GM19328 (cell line): ENCODE results near the gene OR2Y1.
"Not testable (repeated sequence)": the region's sequence is repeated elsewhere in the genome, so short reads cannot be mapped to it uniquely, and the experiment has no call there.

Experiments
- ATAC-seq: cut with Tn5 transposase; IDR thresholded peaks from one replicate; pipeline ENCODE4 v1.9.1; 2021; ENCODE audit warnings: mild to moderate bottlenecking, moderate library complexity; ENCODE audit not compliant: unreplicated experiment

Gene OR2Y1

GRCh38 chr5:180739958-180740357 is at the start of gene OR2Y1:
Gene OR2Y1, minus strand, starts transcription at chr5:180740058. Its CDS starts 0 bp downstream, at chr5:180740058.
- ATAC-seq, result no peak

DNA sequence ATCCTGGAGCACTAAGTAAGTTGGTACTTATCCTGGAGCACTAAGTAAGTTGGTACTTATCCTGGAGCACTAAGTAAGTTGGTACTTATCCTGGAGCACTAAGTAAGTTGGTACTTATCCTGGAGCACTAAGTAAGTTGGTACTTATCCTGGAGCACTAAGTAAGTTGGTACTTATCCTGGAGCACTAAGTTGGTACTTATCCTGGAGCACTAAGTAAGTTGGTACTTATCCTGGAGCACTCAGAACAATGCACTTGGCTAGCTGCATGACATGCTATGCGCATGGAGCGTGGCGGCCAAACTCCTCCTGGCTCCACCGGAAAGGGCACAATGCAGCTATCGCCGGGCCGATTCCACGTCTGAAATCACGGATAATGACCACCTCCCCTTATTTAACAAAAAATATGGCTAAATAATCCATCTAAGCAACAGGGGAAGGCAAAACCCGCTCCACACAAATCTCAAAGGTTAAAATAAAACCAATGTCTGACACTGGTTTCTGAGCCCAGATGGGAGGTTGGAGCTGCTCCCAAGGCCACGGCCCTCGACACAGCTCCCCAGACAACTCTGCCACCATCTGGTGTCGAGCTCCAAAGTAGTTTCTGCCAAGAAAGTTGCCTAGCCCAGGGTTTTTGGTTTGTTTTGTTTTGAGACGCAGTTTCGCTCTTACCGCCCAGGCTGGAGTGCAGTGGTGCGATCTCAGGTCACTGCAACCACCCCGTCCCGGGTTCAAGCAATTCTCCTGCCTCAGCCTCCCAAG is 49.0 kb upstream of the OR2Y1 start:
- not testable (repeated sequence) for ATAC-seq

DNA sequence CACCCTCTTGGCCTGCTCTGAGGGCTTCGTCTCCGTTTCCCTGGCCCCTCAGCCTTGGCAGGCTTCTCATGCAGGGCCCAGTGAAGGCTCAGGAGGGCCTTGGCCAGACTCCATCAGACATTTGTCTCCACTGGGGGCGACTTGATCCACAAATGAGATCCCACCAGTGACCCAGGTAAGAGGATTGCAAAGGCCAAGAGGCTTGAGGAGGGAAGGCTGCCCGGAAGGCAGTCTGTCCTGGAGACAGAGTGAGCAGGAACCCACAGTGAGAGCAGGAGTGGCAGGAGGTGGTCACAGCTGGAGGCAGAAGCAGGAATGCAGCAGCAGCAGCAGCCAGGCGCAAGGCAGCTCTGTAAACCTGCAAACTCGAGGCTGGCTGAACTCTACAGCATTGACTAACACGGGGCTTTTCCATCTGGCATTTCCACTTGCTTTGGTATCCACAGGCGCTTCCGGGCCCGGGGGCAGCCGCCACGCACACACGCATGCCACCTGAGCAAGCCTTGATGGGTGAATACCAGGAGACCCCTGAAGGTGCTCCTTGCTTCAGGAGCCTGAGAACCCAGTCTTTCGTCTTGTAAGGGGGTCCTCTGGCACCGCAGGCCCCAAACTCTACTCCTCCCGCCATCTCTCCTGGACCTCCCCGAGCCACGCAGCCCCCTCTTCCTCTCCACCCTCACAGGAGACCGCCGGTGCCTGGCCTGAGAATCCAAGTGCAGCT is 48.0 kb upstream of the OR2Y1 start:
- ATAC-seq, result no peak

DNA sequence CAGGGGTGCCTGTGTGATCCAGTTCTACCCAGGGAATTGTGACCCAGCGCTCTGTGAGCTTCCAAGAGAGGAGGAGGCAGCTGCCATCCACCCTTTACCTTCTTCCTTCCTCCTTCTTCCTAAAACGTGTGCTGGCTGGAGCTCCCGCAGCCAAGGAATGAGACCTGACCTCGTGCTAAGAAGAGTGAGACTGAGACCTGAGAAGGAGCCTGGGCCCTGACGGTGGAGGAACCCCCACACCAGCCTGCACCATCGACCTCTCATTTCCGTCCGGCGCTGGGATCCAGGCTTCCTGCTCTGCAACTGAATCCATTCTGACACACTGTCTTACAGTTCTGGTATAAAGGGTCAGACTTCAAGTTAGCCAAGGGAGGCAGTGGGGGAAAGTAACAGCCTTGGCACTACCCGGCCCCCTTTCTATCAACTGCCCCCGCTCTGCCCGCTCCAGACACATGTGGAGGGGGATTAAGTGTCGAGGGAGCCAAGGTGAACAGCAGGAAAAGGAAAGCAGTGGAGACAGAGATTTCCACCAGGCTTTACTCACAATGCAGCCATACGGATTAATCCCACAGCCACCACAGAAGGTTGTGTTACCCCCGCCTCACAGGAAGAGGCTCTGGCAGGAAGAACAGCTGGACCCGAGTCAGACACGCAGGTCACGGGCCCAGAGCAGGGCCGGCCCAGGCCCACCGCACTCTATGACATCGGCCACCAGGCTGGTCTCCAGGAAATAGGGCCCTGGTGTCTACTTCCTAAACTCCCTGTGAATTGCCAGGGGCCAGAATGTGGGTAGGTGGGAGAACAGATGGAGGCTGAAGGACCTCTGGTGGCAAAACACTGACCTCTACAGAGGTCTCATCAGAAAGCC is 46.9 kb upstream of the OR2Y1 start:
- ATAC-seq, result no peak

GRCh38 chr5:180785794-180786221 is 46.0 kb upstream of the OR2Y1 start:
- no peak for ATAC-seq

- ATAC-seq, result no peak
These were observed 45.4 kb upstream of the OR2Y1 start for GRCh38 chr5:180785121-180785781.

DNA sequence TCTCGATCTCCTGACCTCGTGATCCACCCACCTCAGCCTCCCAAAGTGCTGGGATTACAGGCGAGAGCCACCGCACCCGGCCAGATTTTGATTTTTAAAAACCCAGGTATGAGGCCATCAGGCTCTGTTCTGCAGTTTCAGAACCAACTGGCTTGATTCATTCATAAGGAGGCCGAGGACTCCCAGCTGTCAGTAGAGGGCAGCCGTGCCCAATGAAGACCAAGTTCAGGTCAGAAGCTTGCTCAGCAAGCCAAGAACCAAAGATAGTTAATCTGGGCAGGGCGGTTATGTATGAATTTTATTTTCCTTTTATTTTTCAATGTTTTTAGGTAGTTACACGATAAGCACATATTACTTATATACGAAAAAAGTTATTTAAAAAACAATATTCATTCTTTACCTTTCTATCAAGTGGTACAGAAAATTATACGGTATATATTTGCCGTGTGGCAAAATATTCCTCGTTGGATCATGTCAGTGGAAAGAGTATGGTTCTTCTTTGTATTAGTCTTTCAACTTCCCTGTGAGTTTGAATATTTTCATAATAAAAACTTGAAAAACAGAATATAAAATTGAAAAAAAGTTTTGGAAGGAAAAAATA is 44.7 kb upstream of the OR2Y1 start:
- peak; percentile 47 for ATAC-seq

DNA sequence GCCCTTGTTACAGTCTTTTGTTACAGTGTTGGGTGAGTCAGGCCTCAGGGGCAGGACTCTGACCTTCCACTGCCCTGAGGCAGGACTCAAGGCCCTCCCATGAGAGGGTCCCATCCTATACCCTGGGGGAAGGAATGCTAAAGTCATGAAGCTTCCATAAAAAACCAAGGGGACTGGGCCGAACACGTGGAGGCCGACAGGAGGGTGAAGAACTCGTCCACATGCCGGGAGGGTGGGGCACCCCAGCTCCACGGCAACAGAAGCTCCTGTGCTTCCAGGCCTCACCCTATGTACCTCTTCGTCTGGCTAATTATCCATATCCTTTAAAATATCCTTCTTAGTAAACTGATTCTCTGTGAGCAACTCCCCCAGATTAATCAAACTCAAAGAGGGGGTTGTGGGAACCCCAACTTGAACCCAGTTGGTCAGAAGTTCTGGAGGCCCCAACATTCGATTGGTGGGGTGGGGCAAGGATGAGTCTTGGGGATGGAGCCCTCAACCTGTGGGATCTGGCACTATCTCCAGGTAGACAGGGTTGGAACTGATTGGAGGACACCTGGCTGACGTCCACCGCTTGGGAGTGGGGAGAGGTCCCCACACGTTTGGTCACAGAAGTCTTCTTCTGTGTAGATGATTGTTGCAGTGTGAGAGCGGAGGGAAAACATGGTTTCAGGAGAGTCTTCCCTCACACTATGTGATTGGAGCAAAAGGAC is 43.6 kb upstream of the OR2Y1 start:
- ATAC-seq, result no peak

GRCh38 chr5:180782748-180783147 is 42.9 kb upstream of the OR2Y1 start:
- ATAC-seq, result no peak

GRCh38 chr5:180781900-180782326 is 42.1 kb upstream of the OR2Y1 start:
- ATAC-seq, result not testable (repeated sequence)

DNA sequence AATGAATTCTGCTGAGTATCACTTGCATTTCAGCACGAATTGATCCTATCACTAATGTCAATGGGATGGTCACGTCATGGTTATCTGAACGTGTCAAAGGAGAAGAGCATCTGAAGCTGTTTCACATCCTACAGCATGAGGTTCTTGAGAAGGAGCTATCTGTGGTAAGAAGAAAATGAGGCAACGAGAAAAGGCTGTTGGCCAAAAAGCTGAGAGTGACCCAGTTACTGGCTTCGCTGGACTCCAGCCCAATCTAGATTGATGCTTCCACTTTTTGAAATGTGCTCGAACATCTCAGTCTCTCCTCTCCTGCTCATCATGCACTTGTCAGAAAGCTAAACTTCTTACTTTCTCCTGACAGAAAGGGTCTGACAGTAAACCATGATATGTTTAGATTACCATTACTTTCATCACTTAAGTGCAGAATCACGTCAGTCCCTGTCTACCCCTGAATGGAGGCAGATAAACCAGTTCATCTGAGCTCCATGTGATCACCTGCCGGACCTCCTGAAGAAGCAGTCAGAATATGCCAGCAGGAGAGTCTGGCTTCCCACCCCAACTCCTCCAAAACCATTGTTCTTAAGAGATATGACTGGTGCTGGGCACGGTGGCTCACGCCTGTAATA is 40.2 kb upstream of the OR2Y1 start:
- no peak for ATAC-seq

DNA sequence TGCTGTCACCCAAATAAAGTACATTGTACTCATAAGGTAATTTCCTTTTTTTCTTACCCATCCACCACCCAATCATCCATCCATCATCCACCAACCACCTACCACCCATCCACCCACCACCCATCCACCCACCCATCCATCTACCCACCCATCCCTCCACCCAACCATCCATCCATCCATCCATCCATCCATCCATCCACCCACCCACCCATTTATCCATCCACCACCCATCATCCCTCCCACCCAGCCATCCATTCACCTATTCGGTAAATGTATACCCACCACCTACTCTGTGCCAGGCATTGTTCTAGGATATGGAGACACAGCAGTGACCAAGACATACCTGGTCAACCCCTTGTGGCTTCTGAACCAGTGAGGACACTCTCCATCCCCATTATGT is 37.6 kb upstream of the OR2Y1 start:
- ATAC-seq, result no peak

GRCh38 chr5:180776376-180776775 is 36.5 kb upstream of the OR2Y1 start:
- ATAC-seq, result no peak

- no peak for ATAC-seq
These were observed 35.8 kb upstream of the OR2Y1 start for GRCh38 chr5:180775624-180776023.

DNA sequence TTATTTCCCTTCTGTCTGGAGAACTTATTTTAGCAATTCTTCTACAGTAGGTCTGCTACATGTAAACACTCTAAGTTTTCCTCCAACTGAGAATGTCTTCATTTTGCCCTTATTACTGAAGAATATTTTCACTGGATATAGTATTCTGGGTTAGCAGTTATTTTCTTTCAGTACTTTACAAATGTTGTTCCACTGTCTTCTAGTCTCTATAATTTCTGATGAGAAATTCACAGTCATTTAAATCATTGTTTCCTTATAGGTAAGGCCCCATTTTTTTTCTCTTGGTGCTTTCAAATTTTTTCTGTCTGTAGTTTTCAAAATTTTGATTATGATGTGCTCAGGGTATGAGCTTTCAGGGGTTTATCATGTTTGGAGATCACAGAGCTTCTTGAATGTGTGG is 32.0 kb upstream of the OR2Y1 start:
- no peak for ATAC-seq

- no peak for ATAC-seq
These were observed 30.0 kb upstream of the OR2Y1 start for GRCh38 chr5:180769821-180770220.

GRCh38 chr5:180755601-180756000 is 15.7 kb upstream of the OR2Y1 start:
- ATAC-seq, result no peak

DNA sequence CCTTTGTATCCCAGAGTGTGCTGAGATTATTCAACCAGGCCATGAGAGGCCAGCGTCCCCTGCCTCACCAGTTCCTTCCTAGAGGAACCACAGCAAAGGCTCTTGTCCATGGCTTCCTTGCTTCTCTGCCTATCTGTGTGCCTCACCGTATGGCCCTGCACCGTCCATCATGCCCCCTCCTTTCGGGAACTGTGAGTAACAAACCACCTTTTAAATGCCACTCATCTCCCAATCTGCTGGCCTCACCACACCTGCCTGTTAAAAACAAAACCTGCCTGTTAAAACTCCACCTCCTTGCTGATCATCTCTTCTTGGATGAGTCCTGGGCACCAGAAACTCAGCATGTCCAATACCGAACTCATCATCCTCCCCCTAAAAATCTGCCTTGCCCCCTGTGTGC is 4.4 kb upstream of the OR2Y1 start:
- no peak for ATAC-seq

GRCh38 chr5:180742727-180743126 is 2.9 kb upstream of the OR2Y1 start:
- no peak for ATAC-seq
